T-helper 1 cell (primary cell): ENCODE results near the gene KLHL21.
"Not testable (repeated sequence)": the region's sequence is repeated elsewhere in the genome, so short reads cannot be mapped to it uniquely, and the experiment has no call there.

Experiments used
- DNase-seq, 5 donors: peaks; one replicate each; pipeline ENCODE4 v3.0.0-alpha.2; 2012 to 2020

KLHL21 gene

GRCh38 chr1:6581561-6582305 is 20.9 kb downstream of the KLHL21 start:
- no peak for DNase-seq

- DNase-seq = no peak
Measured at GRCh38 chr1:6580593-6581409, 21.9 kb downstream of the KLHL21 start.

GRCh38 chr1:6580119-6580592 is 22.5 kb downstream of the KLHL21 start:
- DNase-seq = no peak

- DNase-seq = peak; percentile 93 to 98 (median 95)
Measured at GRCh38 chr1:6579374-6580118, 23.1 kb downstream of the KLHL21 start, which contains the start of gene ZBTB48. Gene ZBTB48, plus strand, starts transcription at chr1:6579994. Its CDS starts 616 bp downstream, at chr1:6580610.

- DNase-seq = no peak
Measured at GRCh38 chr1:6578624-6579373, 23.9 kb downstream of the KLHL21 start.

GRCh38 chr1:6577831-6578525 is 24.7 kb downstream of the KLHL21 start:
- no peak for DNase-seq

- no peak for DNase-seq
Measured at GRCh38 chr1:6574818-6575217, 27.9 kb downstream of the KLHL21 start.

GRCh38 chr1:6574025-6574620 is 28.5 kb downstream of the KLHL21 start:
- no peak for DNase-seq

GRCh38 chr1:6572653-6573383 is 29.9 kb downstream of the KLHL21 start:
- no peak for DNase-seq

GRCh38 chr1:6570987-6571386 is 31.7 kb downstream of the KLHL21 start:
- no peak for DNase-seq

GRCh38 chr1:6570100-6570499 is 32.6 kb downstream of the KLHL21 start:
- DNase-seq = no peak

- no peak for DNase-seq
Measured at GRCh38 chr1:6569033-6569432, 33.6 kb downstream of the KLHL21 start.

GRCh38 chr1:6560267-6560666 is 42.4 kb downstream of the KLHL21 start:
- no peak for DNase-seq

GRCh38 chr1:6559161-6559560 is 43.5 kb downstream of the KLHL21 start:
- not testable (repeated sequence) for DNase-seq

GRCh38 chr1:6557597-6557996 is 45.1 kb downstream of the KLHL21 start:
- DNase-seq = no peak

- DNase-seq = no peak
Measured at GRCh38 chr1:6554907-6555778, 47.5 kb downstream of the KLHL21 start, which contains the start of gene TAS1R1. Gene TAS1R1, plus strand, starts transcription at chr1:6555307. Its CDS starts 67 bp downstream, at chr1:6555374.

GRCh38 chr1:6554031-6554906 is 48.4 kb downstream of the KLHL21 start, which contains the start of gene NOL9:
Gene NOL9, minus strand, starts transcription at chr1:6554513. Its CDS starts 11 bp downstream, at chr1:6554502.
- peak; percentile 89 to 94 (median 91) for DNase-seq

- DNase-seq = no peak
Measured at GRCh38 chr1:6547301-6547700, 55.4 kb downstream of the KLHL21 start.
